Dedifferentiated amniotic fluid mesenchymal stem cell (primary cell): ENCODE data around the gene XIRP1.
"Not testable (repeated sequence)": the region's sequence is repeated elsewhere in the genome, so short reads cannot be mapped to it uniquely, and the experiment has no call there.

Experiments used
- DNase-seq: peaks from one replicate; pipeline ENCODE4 v3.0.0-alpha.2; 2016; ENCODE audit errors: extremely low spot score

XIRP1 gene

DNA sequence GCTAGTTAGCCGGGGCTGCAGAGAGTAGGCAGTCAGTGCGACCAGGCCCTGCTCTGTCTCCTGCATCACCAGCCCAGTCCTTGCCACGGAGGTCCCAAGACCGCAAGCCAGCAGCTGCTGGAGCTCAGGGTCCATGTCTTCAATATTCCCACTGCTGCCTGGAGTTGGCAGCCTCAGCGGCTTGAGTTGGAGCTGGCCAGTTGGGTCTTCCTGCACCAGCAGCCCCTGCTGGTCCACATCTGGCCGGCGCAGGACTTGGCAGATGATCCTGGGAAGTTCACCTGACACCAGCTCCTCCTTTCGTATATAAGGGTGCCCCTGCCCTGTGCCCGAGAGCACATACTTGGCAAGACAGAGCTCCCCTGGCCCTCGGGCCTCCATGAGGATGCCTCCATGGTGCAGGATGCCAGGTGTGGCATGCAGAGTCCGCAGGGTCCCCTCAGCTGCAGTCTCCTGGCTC is 5.7 kb downstream of the XIRP1 start:
- DNase-seq, result no peak

DNA sequence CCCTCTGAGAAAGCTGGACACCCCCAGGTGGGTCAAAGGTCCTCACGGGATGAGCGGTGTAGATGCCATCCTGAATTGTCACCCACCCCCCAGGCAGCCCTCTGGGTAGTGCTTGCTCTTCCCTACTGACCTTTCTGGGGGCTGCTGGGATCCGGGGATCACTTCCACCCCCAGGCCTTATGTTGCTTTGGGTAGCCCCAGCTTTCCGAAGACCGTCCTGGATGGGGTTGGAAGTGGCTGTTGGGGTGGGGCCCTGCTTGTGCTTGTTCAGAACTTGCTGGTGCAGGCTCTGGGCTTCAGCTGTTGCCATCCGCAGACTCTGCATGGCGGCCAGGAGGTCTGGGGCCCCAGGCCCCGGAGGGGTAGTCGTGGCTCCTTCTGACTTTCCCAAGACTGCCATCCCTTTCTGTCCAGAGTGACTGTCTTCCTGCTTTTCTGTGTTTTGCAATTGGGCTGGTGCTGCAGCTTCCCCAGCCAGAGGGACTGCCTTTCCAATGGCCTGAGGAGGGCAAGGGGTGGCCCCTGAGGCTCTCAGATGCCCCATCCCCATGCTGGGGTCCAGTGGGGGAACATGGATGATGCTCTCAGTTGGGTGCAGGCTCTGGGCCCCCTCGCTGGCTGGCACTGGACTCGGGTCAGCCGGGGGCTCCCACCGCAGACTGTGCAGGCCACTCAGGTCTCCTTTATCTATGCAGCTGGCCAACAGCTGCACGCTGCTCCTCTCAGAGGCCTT is 6.3 kb downstream of the XIRP1 start:
- DNase-seq, result no peak

DNA sequence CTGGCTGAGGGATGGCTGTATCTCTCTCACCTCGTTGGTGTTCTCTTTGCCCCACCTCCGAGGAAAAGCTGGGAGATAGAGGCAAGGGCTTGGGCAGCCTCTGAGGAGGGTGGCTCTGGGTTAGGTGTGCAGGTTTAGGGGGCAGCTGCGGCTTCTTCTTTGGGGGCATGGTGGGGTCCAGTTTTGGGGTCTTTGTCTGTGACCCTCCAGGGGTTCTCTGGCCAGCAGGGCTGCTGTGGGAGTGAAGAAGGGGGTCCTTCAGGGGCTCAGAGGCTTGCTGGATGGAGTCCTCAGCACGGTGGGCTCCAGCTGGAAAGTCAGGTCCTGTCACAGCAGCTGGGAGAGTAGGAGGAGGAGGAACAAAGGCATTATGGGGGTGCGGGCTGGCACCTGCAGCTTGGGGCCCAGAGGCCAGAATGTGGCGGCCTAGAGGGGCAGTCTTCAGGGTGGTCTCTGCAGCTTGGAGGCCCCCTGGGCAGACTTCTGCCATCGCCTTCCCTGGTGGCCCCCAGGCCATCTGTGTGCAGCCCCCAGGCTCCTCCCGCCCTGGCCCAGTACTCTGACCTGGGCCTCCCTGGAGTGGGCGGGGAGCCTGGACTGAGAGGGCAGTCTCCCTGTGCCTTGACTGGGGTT is 7.0 kb downstream of the XIRP1 start:
- no peak for DNase-seq

DNA sequence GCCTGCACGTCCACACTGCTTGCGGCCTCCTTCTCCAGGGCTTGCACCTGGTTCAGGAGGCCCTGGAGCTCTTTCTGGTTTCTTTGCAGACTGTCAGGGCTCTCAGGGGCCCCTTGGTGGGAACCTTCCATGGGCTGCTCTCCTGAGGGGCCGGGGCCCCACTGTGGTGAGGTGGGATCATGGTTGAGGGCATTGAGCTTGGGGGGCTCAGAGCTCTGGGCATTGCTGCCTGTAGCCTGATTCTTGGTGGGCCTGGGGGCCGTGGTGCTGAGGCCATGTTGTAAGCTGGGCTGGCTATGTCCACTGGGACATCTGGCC is 7.5 kb downstream of the XIRP1 start:
- no peak for DNase-seq

DNA sequence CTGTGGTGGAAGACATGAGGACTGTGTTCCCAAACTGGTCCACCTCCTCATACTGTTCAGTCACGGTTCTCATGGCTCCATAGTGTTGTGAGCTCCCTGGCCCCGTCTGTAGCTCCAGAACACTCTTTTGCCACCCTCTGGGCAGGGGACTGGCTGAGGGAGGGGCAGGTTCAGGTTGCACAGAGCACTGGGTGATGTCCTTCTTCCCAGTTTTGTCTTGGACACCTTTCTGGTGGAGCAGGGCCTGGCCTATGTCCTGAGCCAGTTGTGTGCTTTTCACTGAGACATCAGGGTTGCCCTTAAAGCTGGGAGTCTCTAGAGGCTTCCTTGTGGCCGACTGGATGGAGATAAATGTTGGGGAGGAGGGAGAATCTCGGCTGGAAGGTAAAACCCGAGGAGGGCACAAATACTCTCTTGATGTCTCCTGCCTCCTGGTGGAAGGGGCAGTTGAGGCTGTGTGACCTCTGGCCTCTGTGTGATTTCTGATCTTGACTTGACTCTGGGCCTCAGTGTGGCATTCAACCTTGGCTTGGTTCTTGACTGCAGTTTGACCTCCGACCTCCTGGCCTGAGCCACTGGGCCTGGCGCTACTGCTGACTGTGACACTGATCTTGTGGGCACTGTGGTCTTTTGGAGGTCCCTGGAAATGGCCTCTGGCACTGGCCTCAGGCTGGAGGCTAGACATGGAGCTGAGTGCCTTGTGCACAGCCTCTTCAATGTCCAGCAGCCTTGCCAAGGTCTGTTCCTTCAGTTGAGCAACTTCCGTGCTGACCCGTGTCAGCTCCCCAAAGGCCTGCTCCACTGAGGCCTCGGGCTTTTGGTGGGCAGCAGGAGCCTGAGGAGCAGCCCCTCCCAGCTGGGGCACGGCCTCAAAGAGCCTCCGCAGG is 8.1 kb downstream of the XIRP1 start:
- no peak for DNase-seq

DNA sequence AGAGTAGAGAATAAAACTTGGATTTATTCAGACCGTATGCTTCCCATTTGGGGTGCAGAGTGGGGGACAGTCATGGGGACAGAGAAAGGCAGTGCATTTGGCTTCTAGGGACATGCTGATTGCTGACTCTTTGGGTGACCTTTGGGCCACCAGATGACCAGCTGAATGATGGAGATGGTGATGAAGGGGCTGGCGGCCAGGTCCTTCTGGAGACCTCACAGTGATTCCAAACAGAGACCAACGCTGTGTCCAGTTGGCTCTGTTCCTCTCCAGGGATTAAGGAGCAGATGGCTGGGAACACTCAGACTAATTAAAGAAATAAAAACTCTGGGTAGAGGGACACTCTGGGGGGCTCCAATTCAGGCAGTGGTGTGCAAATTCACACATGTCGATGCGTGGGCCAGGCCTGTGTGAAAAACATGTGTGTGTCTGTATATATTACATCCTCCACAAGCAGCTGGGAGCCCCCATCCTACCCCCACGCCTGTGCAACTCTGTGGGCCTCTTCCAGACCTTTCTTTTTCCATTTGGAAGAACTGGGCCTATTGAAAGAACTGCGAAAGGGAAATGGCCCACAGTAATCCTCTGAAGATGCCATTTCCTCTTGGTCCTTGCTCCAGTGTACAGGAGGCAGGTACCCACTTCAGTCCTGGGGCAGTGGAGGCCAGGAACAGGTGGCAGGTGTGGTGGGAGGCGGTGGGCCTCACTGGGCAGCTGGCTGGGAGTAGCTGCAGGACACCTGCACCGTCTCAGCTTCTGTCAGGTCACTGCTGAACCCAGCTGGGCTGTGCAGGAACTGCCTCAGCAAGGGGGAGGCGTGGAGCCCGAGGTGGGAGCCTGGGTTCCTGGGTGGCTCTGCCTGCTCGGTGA is 8.9 kb downstream of the XIRP1 start:
- DNase-seq, result no peak

DNA sequence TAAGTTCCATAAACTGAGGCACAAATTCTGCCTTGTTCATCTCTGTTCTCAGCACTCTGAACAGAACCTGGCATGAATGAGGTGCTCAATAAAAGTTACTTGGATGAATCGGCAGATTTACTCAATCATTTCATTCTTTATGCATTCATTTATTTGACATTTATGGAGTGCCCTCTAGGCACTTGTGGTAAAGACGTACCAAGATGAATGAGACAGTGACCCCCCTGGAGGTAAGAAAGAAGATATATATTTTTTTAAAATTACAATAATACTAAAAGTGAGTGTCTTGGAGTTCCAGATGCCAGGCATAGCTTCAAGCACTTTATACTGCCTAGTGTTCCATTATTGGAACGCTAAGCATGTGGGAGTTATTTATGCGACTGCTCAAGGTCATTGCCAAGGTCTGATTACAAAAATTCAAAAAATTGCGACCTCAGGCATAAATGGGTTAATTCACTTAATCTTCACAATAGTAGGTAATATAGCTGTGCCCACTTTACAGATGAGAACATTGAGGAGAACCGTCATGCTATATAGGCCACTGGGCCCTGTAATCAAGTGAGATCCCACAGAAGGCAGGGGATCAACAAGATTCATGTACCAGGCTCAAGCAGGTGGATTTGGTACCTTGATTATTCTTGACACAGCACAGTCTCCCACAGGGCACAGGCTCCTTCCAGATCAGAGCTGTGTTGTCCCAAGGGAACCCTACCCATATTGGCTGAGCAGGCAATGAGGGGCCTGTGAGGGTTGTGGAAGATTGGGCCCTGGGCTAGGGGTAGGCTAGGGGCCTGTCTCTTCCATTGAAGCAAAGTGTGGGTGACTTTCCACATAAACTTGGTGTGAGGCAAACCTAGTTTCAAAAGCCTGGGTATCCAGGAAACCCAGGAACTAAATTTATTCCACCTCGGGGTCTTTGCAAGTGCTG is 10.7 kb downstream of the XIRP1 start:
- DNase-seq, result no peak

DNA sequence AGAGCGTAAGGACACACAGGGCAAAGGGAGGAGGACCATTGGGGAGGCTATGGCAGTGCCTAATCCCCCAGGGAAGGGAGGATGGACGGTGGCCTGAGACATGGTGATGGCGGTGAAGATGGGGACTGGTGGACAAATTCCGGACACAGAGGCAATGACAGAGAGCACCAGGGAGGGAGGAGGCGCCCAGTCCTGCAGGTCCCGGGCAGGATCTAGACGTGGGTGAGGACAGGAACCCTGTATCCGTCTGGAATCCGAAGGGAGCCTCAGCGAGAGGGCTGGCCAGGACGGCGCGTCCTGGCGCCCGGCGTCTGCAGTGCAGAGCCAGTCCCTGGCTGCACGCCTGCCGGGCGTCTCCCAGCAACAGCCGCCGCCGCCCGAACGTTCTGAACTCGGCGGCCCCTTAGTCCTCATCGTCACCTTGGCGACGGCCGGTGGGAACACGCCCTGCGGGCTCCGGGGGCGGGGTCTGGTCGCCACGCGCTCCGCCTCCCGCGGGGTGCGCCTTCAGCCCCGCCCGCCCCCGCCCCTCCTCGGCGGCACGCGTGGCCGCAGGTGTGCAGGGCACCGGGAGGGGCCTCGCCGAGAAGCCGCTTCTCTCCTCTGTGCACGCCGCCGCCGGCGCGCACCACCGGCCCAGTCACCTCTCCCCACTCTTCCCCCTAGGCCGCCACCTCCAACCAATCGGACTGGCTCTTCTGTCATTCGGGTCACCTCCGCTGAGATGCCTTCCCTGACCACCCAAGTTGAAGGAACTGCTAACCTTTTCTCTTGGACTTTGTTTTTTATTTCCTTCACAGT is 11.6 kb downstream of the XIRP1 start:
- DNase-seq, result peak; percentile 59

DNA sequence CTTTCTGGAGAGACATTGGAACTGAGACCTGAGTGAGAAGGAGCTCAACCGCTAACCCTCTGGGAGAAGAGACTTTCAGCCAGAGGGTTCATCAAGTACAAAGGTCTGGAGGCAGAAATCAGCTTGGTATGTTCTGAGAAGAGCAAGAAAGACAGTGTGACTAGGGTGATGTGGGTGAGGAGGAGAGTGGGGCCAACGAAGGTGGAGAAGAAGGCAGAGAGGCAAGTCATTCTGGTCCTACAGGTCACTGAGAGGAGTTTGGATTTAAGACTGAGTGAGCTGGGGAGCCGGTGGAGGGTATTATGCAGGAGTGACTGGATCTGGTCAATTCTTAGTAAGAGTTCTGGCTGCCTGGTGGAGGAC is 12.2 kb downstream of the XIRP1 start:
- DNase-seq, result no peak

DNA sequence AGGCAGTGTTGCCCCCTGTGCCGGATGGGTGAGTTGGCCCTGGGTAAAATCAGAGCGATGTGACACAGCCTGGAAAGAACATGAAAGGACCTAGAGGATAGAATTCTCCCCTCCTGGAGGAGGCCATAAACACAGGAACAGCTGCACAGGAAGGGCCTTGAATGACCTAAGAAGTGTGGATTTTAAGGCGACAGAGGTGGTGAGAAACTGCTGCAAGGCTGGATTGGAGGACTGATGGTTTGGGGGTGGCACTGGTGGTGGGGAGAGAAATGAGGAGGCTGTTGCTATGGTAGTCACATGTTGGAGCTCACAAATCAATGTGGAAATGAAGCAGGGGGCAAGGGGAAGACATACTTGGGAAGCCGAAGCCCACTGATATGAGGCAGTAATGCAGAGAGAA is 13.8 kb downstream of the XIRP1 start:
- no peak for DNase-seq

DNA sequence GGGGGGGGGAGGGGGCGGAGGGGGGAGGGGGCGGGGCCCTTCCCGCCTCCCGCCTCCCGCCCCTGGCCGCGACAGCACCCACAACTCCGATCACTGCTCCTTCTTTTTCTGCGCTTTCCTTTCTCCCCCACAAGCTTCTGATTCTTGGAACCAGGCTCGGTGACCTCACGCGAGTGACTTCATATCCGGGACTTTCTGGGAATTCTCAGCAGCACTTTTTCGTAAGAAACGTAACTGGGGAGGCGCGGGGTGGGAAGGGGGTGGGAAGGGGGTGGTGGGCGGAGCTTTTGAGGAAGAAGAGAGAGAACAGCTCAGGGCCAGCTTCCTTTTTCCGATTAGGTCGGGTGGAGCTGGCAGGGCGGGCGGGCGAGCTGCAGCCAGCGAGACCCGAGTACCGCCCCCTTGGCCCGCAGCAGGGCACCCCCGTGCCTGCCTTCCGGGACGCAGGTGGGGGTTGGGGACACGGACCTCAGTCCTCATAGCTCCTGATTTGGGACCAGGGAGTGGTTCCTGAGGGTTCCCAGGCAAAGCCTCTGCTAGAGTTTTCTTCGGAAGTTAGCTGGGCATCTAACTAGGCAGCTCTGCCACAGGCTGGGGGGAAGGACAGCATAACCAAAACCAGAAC is 14.6 kb downstream of the XIRP1 start:
- peak; percentile 92 for DNase-seq

DNA sequence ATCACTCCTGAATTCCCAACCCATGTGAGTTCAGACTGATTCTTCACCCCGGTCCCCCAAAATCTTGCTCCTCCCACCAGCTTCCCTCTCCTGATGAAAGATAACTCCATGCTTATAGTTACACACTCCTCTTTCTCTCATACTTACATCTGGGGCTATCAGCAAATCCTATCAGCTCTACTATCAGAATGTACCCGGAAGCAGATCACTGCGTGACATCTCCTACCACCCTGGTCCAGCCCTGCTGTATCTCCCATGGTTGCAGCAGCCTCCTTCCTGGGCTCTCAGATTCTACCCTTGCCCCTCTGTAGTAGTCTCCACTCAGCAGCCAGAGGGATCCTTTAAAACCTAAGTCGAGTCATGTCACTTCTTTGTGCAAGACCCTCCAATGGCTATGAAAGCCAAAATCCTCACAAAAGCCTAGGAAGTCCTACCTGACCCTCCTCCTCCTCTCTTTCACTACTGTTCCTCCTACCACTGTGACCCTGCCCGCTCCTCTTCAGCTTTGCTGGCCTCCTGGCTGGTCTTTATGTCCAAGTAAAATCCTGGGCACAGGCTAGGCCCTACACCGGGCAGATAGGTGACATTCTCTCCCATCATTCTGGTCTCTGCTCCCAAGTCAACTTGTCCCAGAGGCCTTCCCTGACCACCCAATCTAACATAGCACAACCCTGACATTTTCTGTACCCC is 16.2 kb downstream of the XIRP1 start:
- no peak for DNase-seq

DNA sequence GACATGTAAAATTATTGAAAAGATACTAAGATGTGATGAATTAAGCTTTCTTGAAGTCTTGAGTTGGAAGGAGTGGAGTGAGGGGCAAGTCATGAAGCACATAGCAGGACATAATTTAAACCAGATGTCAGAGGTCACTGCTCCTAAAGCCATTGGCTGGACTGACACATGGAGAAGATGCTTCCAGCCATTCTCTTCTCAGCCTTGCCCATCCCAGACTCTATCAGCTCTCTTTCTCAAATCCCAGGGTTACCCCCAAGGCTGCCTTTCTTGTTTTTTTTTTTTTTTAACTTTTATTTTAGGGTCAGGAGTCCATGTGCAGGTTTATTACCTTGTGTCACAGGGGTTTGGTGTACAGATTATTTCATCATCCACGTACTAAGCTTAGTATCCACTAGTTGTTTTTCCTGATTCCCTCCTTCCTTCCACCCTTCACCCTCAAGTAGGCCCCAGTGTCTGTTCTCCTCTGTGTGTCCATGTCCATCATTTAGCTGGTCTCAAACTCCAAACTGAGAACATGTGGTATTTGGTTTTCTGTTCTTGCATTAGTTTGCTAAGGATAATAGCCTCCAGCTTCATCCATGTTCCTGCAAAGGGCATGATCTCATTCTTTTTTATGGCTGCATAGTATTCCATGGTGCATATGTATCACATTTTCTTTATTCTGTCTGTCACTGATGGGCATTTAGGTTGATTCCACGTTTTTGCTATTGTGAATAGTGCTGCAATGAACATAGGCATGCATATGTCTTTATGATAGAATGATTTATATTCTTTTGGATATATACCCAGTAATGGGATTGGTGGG is 18.9 kb downstream of the XIRP1 start:
- no peak for DNase-seq

DNA sequence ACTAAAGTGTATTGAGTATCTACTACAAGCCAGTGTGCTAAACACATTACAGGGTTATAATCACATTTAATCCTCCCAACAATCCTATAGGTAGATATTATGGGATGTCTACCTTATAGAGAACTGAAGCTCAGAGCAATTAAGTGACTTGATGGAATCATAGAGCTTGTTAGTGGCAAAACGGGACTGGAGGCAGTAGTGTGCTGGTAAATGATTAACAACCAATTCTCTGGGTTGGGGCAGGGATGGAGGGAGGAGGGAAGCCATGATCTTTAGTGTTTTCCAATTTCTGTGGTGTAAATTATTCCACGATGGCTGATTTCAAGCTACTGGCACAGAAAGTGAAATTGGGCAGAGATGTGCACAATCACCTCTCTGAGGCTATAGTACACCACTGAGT is 20.5 kb downstream of the XIRP1 start:
- DNase-seq, result no peak

DNA sequence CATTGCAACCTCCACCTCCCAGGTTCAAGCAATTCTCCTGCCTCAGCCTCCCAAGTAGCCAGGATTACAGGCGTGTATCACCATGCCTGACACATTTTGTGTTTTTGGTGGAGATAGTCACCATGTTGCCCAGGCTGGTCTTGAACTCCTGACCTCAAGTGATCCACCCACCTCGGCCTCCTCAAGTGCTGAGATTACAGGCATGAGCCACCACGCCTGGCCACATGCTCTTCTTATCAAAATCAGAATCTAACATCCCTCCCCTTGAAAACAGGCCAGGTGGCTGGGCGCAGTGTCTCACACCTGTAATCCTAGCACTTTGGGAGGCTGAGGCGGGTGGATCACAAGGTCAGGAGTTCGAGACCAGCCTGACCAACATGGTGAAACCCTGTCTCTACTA is 21.5 kb downstream of the XIRP1 start:
- not testable (repeated sequence) for DNase-seq

DNA sequence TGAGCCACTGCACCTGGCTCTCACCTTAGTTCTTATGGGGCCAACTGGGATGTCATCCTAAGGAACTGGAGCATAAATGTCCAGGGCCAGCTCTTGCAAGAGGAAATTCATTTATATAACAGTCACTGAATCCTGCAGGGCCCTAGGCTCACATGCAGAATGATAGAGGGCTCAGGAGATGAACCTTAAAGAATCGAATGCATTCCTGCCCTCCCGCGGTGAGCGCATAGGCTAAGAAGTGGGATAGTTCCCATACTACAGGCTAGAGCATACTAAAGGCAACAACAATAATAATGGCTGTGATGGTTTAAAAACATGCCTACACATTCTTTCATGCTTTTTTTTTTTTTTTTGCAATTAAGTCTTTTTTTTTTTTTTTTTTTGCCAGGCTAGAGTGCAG is 21.9 kb downstream of the XIRP1 start:
- no peak for DNase-seq

DNA sequence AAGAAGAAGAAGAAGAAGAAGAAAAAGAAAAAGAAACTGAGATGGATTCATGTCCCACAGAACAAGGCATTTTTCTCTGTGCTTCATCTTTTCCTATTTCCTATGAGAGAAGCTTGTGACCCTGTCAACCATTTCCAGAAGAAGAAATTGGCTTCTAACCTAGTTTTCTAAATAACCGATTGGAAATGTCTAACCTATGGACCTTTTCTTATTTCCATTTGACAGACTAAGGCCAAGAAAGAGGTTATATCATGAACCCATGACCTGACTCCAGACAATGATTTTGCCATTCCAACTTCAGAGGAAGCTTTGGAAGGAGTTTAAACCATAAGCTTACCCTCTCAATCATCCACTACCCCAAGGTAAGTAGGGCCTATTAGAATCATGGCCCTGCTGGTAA is 22.7 kb downstream of the XIRP1 start:
- no peak for DNase-seq

DNA sequence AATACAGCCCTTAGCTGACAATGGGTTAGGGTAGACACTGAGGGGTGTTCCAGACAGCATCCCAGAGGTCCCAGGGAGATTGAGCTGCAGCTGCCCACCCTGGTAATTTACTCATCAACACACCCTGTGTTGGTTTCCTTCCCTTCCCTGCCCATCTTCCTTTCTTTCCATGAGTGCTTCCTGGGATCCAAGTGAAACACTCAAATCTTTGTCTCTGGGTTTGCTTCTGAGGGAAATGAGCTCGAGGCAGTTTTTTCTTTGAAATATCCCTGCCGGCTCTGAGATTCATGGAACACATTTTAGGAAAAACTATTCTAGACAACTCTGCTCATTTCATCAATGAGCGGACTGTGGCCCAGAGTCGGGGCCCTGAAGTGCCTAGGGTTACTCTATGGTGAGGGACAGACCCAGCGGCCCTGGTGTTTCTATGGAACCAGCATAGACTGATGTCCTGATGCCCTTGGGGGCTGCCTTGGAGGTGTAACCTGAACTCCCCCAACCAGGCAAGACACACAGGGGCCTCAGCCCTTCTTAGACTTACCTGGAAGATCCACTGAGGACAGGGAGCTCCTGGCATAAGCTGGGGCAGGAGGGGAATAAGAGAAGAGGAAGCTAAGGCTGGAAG is 24.1 kb downstream of the XIRP1 start:
- DNase-seq, result no peak
